ENCODE results near the gene PTTG1.

The PTTG1 gene

GRCh38 chr5:160379511-160379910 is 42.1 kb upstream of the PTTG1 start:
- ChIA-PET CTCF (interaction anchor here (0.6 to 3.3 kb wide), 6 partner anchors 9 to 358 kb away, joined by 3 to 12 read pairs (median 6); partner anchors contain the start of gene C1QTNF2), POLR2A (no interaction called here)
- no peak for DNase-seq (ENCODE audit: extremely low spot score)
- no peak for TF ChIP-seq CTCF (IDR thresholded peaks at IDR 0.05; ENCODE audit: control extremely low read depth, extremely low read depth, low read depth, missing control alignments)

- DNase-seq (ENCODE audit: extremely low spot score), result no peak
- POLR2A ChIA-PET, result no interaction called here
- no peak for TF ChIP-seq CTCF (IDR thresholded peaks at IDR 0.05; ENCODE audit: control extremely low read depth, extremely low read depth, low read depth, missing control alignments)
- CTCF ChIA-PET, result interaction anchor here (0.6 to 3.3 kb wide), 6 partner anchors 9 to 358 kb away, joined by 3 to 12 read pairs (median 6); partner anchors contain the start of gene C1QTNF2
Observed at GRCh38 chr5:160380041-160380440, 41.6 kb upstream of the PTTG1 start.

GRCh38 chr5:160382346-160382745 is 39.3 kb upstream of the PTTG1 start:
- no peak for TF ChIP-seq CTCF (IDR thresholded peaks at IDR 0.05; ENCODE audit: control extremely low read depth, extremely low read depth, low read depth, missing control alignments)
- DNase-seq (ENCODE audit: extremely low spot score), result no peak
- ChIA-PET POLR2A (no interaction called here), CTCF (interaction anchor here (1.7 to 3.3 kb wide), 3 partner anchors 37 to 360 kb away, joined by 6 to 12 read pairs (median 6); no protein-coding TSS in a partner anchor)

GRCh38 chr5:160384681-160385080 is 37.0 kb upstream of the PTTG1 start:
- no peak for TF ChIP-seq CTCF (IDR thresholded peaks at IDR 0.05; ENCODE audit: control extremely low read depth, extremely low read depth, low read depth, missing control alignments)
- no peak for DNase-seq (ENCODE audit: extremely low spot score)
- CTCF ChIA-PET, result no interaction called here
- POLR2A ChIA-PET, result no interaction called here

GRCh38 chr5:160385496-160385895 is 36.2 kb upstream of the PTTG1 start:
- TF ChIP-seq CTCF (IDR thresholded peaks at IDR 0.05; ENCODE audit: control extremely low read depth, extremely low read depth, low read depth, missing control alignments), result no peak
- ChIA-PET CTCF (no interaction called here), POLR2A (no interaction called here)
- DNase-seq (ENCODE audit: extremely low spot score), result no peak

- CTCF ChIA-PET, result interaction anchor here (1.5 kb wide), 1 partner anchor 367 kb away, joined by 3 read pairs; no protein-coding TSS in a partner anchor
- DNase-seq (ENCODE audit: extremely low spot score), result no peak
- no peak for TF ChIP-seq CTCF (IDR thresholded peaks at IDR 0.05; ENCODE audit: control extremely low read depth, extremely low read depth, low read depth, missing control alignments)
- POLR2A ChIA-PET, result no interaction called here
Observed at GRCh38 chr5:160387445-160387844, 34.2 kb upstream of the PTTG1 start.
